CD14-positive monocyte (primary cell): ENCODE results near the gene CACNA1C. TPM values are rescaled to one million over a fixed set of nuclear protein-coding genes. Genes with fewer than 3 reads are reported as not detected.

Experiments
- DNase-seq, 3 donors: peaks; one replicate each; pipeline ENCODE4 v3.0.0-alpha.2; 2011 to 2022
- H2AFZ ChIP-seq: 2 replicates; pipeline ENCODE4 v1.6.0; 2012; ENCODE audit warnings: mild to moderate bottlenecking, low read depth, low read length, inconsistent platforms; ENCODE audit not compliant: insufficient read depth, poor library complexity, severe bottlenecking
- H3K27ac ChIP-seq, 2 donors: 1 replicate in 1 of 2; 2 replicates in 1 of 2; pipeline ENCODE4 v1.5.1; 2012 to 2013; ENCODE audit warnings: low read length in 2 of 2, control low read depth in 1 of 2, inconsistent platforms in 1 of 2, low read depth in 1 of 2, mild to moderate bottlenecking in 1 of 2
- H3K27me3 ChIP-seq, 2 donors: one replicate each; pipeline versions ENCODE4 v1.6.0 to v1.6.1; 2011 to 2013; ENCODE audit warnings: low read length in 2 of 2; ENCODE audit not compliant: control insufficient read depth in 2 of 2, insufficient read depth in 2 of 2
- H3K36me3 ChIP-seq, 2 donors: replicated peaks in 1 of 2; 1 replicate in 1 of 2; 2 replicates in 1 of 2; pipeline versions ENCODE4 v1.5.1 to v1.6.1; 2012 to 2013; ENCODE audit warnings: low read length in 2 of 2, control low read depth in 1 of 2, inconsistent platforms in 1 of 2, mild to moderate bottlenecking in 1 of 2; ENCODE audit not compliant: insufficient read depth in 2 of 2, control insufficient read depth in 1 of 2
- H3K4me1 ChIP-seq, 2 donors: 1 replicate in 1 of 2; 2 replicates in 1 of 2; pipeline versions ENCODE4 v1.5.1 to v1.6.1; 2012 to 2013; ENCODE audit warnings: low read length in 2 of 2, control low read depth in 1 of 2, inconsistent platforms in 1 of 2, mild to moderate bottlenecking in 1 of 2, moderate library complexity in 1 of 2; ENCODE audit not compliant: insufficient read depth in 2 of 2, control insufficient read depth in 1 of 2
- H3K4me2 ChIP-seq: replicated peaks from 2 replicates; pipeline ENCODE3; 2012; ENCODE audit warnings: low read length, moderate library complexity, mild to moderate bottlenecking; ENCODE audit not compliant: poor library complexity, severe bottlenecking; ENCODE audit errors: extremely low read depth
- H3K4me3 ChIP-seq, 3 experiments: fragments of 200-600 bp in 1 of 3; sonication (generic) in 1 of 3; replicated peaks in 1 of 3; 1 replicate in 2 of 3; 2 replicates in 1 of 3; pipeline ENCODE4 v1.5.1; 2011 to 2013; ENCODE audit warnings: low read length in 3 of 3, mild to moderate bottlenecking in 3 of 3, control low read depth in 2 of 3, low read depth in 2 of 3, inconsistent platforms in 1 of 3, moderate library complexity in 1 of 3
- H3K79me2 ChIP-seq: 2 replicates; pipeline ENCODE4 v1.6.0; 2012; ENCODE audit warnings: mild to moderate bottlenecking, control low read depth, inconsistent platforms, low read length, moderate library complexity; ENCODE audit not compliant: insufficient read depth
- H3K9ac ChIP-seq: 2 replicates; pipeline ENCODE4 v1.6.0; 2017; ENCODE audit warnings: low read length, mild to moderate bottlenecking; ENCODE audit not compliant: insufficient read depth, poor library complexity, severe bottlenecking
- H3K9me3 ChIP-seq, 2 donors: replicated peaks in 1 of 2; 1 replicate in 1 of 2; 2 replicates in 1 of 2; pipeline versions ENCODE4 v1.5.1 to v1.6.1; 2012 to 2013; ENCODE audit warnings: low read length in 2 of 2, control low read depth in 1 of 2; ENCODE audit not compliant: control insufficient read depth in 1 of 2, insufficient read depth in 1 of 2
- H4K20me1 ChIP-seq: 2 replicates; pipeline ENCODE4 v1.6.0; 2012; ENCODE audit warnings: mild to moderate bottlenecking, low read length, control low read depth, moderate library complexity; ENCODE audit not compliant: insufficient read depth
- H3K27ac Mint-ChIP-seq, 7 donors: one replicate each; pipeline ENCODE4 v1.8.0; 2020; ENCODE audit warnings: mild to moderate bottlenecking in 7 of 7, mixed read lengths in 7 of 7, moderate library complexity in 6 of 7, inconsistent platforms in 2 of 7
- H3K27me3 Mint-ChIP-seq, 3 donors: one replicate each; pipeline ENCODE4 v1.8.0; 2021 to 2022; ENCODE audit warnings: low read depth in 3 of 3, mild to moderate bottlenecking in 3 of 3, mixed read lengths in 3 of 3, moderate library complexity in 3 of 3, inconsistent platforms in 1 of 3
- H3K36me3 Mint-ChIP-seq, 2 donors: one replicate each; pipeline ENCODE4 v1.8.0; 2020; ENCODE audit warnings: mixed read lengths in 2 of 2, inconsistent platforms in 1 of 2, mild to moderate bottlenecking in 1 of 2
- H3K4me1 Mint-ChIP-seq: one replicate; pipeline ENCODE4 v1.8.0; 2020; ENCODE audit warnings: mild to moderate bottlenecking, mixed read lengths
- H3K4me3 Mint-ChIP-seq, 2 donors: one replicate each; pipeline ENCODE4 v1.8.0; 2020; ENCODE audit warnings: mild to moderate bottlenecking in 2 of 2, mixed read lengths in 2 of 2, moderate library complexity in 1 of 2
- H3K9me3 Mint-ChIP-seq, 7 donors: one replicate each; pipeline ENCODE4 v1.8.0; 2020 to 2022; ENCODE audit warnings: mixed read lengths in 7 of 7, mild to moderate bottlenecking in 6 of 7, moderate library complexity in 6 of 7, inconsistent platforms in 2 of 7
- WGBS: methylation state at CpG from one replicate; pipeline ENCODE4 v1.1.5; 2013; ENCODE audit warnings: missing lambda C conversion rate; ENCODE audit not compliant: insufficient coverage; 5-methylcytosine and 5-hydroxymethylcytosine counted together
- intact Hi-C, 2 donors: fragments of 100-400 bp; cut with micrococcal nuclease; formaldehyde crosslinking; loops; one replicate each; pipeline versions ENCODE4 v1.15.0 to v1.15.1; 2023
- polyA plus RNA-seq, 3 donors: library from polyadenylated mRNA; depleted of rRNA in 1 of 3; unstranded in 2 of 3; stranded (reverse) in 1 of 3; fragments of 300-500 nt in 2 of 3; fragments of >200 nt in 1 of 3; fragmentation: Illumina TruSeq in 2 of 3; gene quantifications; 1 replicate in 2 of 3; 2 replicates in 1 of 3; pipeline ENCODE4 v1.2.3, GENCODE V29; 2012 to 2021
- TF ChIP-seq, protein P1 (sequence below): fragments of 200-600 bp; IDR thresholded peaks from one replicate; pipeline ENCODE4 v1.8.0; 2022; ENCODE audit warnings: antibody characterized with exemption, mild to moderate bottlenecking

Gene CACNA1C
- polyA plus RNA-seq, 3 donors, result not detected

DNA sequence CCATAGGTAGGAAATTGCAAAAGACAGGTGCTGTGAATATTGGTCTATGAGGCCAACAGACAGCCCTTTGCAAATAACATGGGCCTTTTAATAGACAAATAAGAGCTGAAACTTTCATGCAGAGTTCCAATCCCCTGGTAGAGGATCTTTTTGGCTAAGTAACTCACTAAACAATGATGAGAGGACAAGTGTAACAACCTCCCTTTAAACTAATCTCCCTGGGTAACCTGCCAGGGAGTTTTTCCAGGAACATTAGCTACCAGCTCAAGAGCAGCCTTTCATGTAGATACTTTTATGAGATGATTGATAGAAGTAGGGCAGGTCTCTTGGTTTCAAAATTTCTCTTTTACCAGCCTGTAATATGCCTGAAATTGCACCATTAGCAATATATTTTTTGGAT is 13.8 kb upstream of the CACNA1C start:
- intact Hi-C loops, result no loop called here
- peaks cover 0 to 2% (median 0%) of the 10 kb centered on the region in 7 donors for H3K9me3 Mint-ChIP-seq
- Histone ChIP-seq H4K20me1 (no peaks in the 10 kb centered on the region), H3K9ac (no peak overlapping the region), H3K36me3 (no peaks in the 10 kb centered on the region), H2AFZ (no peak overlapping the region), H3K27ac (no peak overlapping the region), H3K4me2 (no peak overlapping the region), H3K9me3 (no peaks in the 10 kb centered on the region), H3K79me2 (no peaks in the 10 kb centered on the region), H3K27me3 (peaks cover 12 to 18% of the 10 kb centered on the region in 2 donors), H3K4me3 (no peak overlapping the region), H3K4me1 (peaks cover 11 to 15% of the 10 kb centered on the region in 2 donors)
- H3K27me3 Mint-ChIP-seq, result peaks cover 19 to 46% (median 25%) of the 10 kb centered on the region in 3 donors
- peaks cover 14% of the 10 kb centered on the region for H3K4me1 Mint-ChIP-seq
- TF ChIP-seq, protein P1, sequence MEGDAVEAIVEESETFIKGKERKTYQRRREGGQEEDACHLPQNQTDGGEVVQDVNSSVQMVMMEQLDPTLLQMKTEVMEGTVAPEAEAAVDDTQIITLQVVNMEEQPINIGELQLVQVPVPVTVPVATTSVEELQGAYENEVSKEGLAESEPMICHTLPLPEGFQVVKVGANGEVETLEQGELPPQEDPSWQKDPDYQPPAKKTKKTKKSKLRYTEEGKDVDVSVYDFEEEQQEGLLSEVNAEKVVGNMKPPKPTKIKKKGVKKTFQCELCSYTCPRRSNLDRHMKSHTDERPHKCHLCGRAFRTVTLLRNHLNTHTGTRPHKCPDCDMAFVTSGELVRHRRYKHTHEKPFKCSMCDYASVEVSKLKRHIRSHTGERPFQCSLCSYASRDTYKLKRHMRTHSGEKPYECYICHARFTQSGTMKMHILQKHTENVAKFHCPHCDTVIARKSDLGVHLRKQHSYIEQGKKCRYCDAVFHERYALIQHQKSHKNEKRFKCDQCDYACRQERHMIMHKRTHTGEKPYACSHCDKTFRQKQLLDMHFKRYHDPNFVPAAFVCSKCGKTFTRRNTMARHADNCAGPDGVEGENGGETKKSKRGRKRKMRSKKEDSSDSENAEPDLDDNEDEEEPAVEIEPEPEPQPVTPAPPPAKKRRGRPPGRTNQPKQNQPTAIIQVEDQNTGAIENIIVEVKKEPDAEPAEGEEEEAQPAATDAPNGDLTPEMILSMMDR, result no peak
- DNase-seq, result no peak
- no peaks in the 10 kb centered on the region for H3K36me3 Mint-ChIP-seq
- H3K4me3 Mint-ChIP-seq, result no peak overlapping the region
- no peak overlapping the region for H3K27ac Mint-ChIP-seq

DNA sequence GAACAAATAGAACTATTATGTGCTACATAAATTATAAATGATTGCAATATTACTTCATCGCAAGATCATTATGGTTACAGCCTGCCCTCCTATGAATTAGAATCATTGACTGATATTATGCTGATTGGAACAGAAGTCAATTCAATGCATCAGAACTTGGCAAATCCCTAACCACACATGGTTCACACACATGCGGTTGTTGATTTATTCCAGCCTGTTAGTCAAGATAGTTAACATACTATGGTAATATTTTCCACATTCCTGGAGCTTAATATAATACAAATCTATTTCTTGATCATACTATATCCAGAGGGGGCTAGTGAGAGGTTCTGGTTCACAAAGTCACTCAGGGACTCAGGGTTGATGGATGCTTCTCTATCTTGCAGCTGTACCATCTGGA is 9.7 kb upstream of the CACNA1C start:
- Histone ChIP-seq H2AFZ (no peak overlapping the region), H3K79me2 (no peaks in the 10 kb centered on the region), H3K27me3 (peaks cover 2 to 3% of the 10 kb centered on the region in 2 donors), H4K20me1 (no peaks in the 10 kb centered on the region), H3K27ac (no peak overlapping the region), H3K4me2 (no peak overlapping the region), H3K36me3 (no peaks in the 10 kb centered on the region), H3K4me3 (no peak overlapping the region), H3K9ac (no peak overlapping the region), H3K4me1 (no peaks in the 10 kb centered on the region), H3K9me3 (no peaks in the 10 kb centered on the region)
- no peak for DNase-seq
- TF ChIP-seq, protein P1, result no peak
- no CpG with 5 or more reads among the region's 2 CpGs for WGBS
- H3K4me1 Mint-ChIP-seq, result no peaks in the 10 kb centered on the region
- no peaks in the 10 kb centered on the region for H3K9me3 Mint-ChIP-seq
- H3K4me3 Mint-ChIP-seq, result no peak overlapping the region
- H3K27me3 Mint-ChIP-seq, result peaks cover 10 to 27% (median 10%) of the 10 kb centered on the region in 3 donors
- H3K36me3 Mint-ChIP-seq, result no peaks in the 10 kb centered on the region
- no peak overlapping the region for H3K27ac Mint-ChIP-seq
- intact Hi-C loops, result no loop called here
